GM19467 (cell line): ENCODE data around the gene N4BP2L1.
A peak's percentile ranks its signal among the peaks of the same experiment; 100 is the strongest.

Experiments used
- ATAC-seq: cut with Tn5 transposase; IDR thresholded peaks from one replicate; pipeline ENCODE4 v1.9.1; 2021; ENCODE audit warnings: mild to moderate bottlenecking, moderate library complexity; ENCODE audit not compliant: unreplicated experiment

Gene N4BP2L1

DNA sequence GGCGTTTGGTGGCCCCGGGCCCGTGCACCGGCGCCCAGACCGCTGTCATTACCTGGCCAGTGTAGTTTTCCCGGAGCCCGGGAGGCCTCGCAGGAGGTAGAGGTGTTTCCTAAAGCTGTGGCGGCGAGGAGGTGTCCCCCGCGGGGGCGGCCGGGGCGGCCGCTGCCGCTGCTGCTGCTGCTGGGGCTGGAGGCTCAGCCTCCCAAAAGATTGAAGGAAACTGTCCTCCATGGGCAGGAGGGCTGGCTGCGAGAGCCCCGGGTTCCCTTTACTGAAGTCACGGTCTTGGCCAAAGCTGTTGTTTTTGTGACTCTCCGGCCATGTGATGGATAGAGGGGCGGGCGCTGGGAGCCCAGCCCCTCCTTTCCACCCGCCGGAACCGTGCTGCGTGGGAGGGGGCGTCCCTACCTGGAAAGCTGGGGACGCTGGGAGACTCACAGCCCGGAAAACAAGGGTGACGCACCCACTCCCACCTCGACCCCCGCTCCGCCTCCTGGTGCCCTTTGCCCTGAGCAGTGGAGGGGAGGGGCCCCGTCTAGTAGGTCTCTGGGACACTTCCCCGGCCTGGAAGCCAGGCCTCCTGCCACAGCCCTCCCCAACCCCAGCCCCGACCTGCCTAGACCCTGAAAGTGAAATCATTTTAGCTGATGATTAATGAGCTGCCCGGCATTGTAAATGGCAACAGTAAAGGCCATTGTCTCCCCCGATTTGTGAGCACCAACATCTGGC lies at the start of gene N4BP2L1:
N4BP2L1 (minus strand) TSS at position 279 of the 729 bp plus-strand sequence; CDS start at position 231, 48 bp downstream.
- peak; percentile 61 for ATAC-seq

DNA sequence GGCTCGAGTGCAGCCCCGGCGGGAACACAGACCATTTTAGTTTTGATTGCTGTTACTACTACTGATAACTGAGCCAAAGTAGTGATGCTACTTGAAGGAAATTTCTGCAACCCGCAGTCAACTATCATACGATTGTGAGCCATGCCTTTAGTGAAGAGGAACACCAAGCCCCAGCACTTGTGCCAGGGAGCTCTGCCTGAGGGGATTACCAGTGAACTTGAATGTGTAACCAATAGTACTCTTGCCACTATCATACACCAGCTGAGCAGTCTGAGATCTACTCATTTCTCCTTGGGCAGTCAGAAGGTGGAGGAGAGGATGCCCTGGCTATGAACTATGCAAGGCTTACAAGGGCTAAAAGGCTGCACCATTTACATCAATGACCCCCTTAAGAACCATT lies 49.0 kb upstream of the N4BP2L1 start:
- ATAC-seq, result no peak

DNA sequence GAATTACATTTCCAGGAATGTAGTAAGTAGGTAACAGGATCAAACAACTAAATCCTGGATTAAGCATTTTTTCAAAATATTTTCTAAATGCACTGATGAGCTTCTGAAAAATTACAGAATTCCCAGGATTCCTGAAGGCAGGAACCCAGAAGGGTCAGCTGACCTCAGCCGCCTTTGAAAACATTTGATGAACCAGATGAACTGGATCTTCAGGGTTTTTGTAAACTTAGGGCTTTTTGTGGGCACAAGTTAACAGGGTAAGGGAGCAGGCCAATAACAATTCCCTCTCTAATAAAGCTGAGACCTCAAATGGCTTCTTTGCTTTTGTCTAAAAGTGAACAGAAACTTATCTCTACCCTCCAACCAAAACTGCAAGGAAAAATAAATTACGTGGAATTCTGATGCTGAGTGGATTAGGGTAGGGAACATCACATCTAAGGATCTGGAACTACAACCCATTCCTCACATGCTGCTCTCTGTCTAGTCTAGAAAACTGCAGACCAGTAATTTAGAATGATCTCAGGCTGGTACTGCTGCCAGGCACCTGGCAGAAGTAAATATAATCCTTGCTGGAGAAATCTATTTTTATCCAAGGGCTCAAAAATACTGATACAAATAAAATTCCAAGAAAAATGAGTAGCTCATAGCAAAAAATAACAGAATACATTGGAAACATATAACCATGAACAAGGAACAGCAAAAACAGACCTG lies 48.2 kb upstream of the N4BP2L1 start:
- no peak for ATAC-seq

DNA sequence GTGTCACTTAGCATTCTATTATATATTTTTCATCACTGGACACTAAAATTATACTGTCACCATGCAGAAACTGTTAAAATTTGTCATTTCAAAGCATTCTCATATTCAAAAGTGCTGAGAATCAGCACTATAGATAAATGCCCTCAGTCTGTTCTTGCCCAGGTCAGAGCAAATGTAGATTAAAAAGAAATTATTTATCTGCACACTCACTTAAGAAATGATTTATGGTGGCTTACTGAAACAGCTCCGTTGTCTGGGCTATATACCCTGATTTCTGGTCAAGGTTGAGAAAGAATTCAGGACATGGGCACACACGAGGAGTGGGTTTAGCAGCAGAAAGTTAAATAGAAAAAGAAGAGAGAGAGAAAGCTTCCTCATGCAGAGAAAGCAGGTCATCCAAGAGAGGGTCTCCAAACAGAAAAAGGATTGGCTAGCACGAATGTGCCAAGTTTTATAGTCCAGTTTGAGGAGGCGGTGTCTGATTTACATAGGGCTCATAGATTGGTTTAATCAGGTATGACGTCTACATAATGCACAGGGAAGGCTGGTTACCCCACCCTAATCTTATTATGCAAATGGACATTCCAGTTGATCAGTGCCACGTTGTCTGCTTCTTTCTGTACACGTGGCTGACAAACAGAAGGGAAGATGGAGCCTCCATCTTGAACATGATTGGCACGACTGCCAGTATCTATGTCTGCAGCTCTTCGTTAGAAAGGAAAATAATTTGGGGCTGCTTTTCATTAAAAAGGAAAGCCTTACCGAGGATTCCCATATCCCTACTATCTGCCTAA lies 47.3 kb upstream of the N4BP2L1 start:
- ATAC-seq, result no peak

DNA sequence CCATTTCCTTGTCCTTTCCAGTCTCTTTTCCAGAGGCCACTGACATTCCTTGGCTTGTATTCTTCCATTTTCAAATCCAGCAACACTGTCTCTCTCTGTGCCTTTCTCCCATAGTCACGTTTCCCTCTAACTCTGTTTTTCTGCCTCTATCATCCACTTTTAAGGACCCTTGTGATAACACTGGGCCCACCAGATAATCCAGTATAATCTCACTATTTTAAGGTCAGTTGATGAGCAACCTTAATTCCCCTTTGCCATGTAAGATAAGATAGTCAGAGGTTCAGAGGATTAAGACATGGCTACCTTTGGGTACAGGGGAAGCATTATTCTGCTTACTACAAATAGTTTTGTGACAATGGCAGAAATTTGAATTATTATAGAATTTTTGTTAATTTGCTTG lies 45.7 kb upstream of the N4BP2L1 start:
- ATAC-seq, result no peak

DNA sequence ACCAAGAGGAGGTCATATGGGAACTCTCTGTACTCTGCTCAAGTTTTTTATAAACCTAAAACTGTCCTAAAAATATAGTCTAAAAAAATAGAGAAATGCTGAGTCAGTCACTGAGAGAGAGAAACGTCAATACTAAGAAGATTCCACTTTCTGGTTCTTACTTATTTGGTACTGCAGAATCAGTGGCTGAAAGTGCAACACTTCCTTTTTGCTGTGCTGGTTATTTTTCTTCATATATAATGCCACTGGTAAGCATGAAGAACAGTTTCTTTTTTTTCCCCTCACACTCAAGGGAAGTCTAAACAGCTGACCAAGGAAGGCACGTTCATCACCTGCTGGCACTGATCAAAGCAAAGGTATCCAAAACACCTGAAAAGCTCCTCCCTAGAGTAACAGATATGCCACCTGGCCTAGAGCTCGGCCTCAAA lies 44.3 kb upstream of the N4BP2L1 start:
- ATAC-seq, result peak; percentile 52

DNA sequence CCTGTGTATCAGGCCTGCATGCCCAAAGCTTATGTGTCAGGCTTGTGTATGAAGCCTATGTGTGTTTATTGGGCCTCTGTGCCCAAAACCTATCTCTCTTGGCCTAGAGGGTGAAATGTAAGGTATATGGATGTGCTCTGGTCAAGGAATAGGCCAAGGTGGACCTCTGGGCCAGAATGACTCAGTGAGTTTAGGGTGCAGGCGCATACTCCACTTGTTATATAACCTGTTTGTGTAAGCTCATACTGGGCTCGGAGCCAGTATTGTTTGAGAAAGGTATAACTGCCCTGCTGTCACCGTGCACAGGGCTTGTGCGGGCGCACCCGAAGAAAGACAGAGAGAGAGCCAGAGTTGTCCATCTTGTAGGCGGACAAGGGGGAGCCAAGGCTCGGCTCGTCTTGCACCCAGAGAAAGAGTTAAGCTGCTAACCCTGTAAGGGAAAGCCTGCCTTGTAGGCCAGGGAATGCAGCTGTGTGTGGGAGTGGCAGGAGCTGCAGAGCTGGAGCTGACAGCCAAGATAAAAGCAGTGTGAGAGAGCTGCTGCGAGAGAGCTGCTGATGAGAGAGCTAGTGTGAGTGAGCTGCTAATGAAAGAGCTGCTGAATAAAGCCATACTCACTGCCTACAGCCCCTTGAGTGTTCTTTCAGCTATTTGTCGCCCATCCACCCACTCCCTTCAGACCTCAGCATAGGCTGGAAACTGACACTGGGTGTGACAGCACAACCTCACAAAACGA lies 43.4 kb upstream of the N4BP2L1 start:
- ATAC-seq, result no peak

DNA sequence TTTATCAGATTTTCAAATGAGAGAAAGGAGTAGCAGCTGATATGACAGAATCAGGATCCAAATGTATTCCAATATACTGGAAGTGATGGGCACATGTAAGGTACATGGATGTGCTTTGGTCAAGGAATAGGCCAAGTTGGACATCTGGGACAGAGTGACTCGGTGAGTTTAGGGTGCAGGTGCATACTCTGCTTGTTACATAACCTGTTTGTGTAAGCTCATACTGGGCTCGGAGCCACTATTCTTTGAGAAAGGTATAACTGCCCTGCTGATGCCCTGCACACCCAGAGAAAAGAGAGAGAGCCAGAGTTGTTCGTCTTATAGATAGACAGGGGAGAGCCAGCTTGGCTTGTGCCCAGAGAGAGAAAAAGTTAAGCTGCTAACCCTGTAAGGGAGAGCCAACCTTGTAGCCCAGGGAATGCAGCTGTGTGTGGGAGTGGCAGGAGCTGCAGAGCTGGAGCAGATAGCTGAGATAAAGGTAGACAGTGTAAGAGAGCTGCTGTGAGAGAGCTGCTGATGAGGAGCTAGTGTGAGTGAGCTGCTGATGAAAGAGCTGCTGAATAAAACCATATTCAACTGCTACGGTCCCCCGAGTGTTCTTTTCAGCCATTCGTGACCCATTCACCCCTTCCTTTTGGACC lies 40.7 kb upstream of the N4BP2L1 start:
- ATAC-seq, result no peak

DNA sequence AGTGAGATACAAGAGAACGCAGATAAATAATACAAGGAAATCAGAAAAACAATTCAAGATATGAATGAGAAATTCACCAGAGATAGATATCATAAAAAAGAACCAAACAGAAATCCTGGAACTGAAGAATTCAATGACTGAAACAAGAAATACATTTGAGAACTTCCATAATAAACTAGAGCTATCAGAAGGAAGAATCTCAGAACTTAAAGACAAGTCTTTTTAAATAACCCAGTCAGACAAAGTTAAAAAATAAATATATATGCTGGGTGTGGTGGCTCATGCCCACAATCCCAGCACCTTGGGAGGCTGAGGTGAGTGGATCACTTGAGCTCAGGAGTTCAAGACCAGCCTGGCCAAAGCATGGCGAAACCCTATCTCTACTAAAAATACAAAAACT lies 28.7 kb upstream of the N4BP2L1 start:
- ATAC-seq, result no peak

DNA sequence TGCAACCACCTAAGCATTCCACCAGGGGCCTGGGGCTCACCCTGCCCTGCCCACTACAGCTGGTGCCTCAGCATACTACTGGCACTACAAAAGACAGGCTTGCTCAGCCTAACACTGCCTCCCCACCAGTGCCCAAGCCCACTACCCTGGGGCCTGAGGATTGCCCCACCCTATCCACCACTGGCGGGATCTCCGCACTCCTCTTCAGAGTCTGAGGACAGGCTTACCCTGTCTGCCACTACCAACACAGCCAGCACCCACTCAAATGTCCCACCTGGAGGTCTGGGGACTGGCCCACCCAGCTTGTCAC lies 27.6 kb upstream of the N4BP2L1 start:
- ATAC-seq, result no peak

DNA sequence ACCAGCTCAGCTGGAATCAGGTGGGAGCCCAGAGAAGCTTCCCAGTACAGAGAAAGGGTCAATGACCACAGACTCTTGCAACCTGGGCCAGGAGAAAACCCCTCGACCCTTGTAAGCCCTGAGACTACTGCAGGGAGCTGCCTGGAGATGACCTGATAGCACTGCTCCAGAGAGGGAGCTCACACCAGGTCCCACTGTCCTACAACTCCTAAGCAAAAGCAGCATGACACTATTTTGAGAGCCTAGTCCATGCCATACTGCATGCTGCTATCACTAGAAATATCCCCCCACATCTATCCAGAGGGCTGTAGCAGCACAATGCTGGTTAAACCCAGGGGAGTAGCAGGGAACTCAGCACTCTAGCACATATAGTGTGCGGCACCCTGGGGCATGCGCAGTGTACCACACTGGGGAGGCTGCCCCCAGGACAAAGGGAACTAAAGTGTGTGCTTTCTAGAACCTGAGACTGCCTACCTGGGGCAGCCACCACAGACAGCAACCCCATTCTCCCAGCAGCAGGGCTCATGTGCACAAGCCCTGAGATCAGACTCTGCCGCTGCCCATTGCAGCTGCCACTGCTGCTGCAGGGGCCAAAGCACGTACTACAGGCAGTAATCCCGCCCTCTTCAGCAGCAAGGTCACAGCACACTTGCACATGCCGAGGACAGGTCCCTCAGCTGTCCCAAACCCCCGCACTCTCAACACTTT lies 27.1 kb upstream of the N4BP2L1 start:
- ATAC-seq, result no peak

DNA sequence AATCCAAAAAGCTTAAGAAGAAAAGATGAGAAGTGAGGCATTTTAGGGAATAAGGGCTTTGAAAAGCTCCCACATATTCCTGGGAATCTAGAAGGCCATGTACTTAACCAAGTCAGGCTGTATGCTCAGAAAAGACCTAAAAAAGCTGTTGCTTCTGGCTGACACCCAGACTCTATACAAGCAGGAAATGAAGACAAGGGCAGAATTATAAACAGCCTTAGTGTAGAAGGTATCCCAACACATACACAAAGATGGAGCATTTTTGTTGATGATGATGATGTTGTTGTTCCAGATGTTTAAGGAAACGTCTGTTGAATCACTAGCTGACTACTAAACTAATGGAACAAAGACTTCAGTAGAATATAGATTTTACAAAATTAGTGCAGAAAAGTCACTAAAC lies 26.1 kb upstream of the N4BP2L1 start:
- no peak for ATAC-seq

DNA sequence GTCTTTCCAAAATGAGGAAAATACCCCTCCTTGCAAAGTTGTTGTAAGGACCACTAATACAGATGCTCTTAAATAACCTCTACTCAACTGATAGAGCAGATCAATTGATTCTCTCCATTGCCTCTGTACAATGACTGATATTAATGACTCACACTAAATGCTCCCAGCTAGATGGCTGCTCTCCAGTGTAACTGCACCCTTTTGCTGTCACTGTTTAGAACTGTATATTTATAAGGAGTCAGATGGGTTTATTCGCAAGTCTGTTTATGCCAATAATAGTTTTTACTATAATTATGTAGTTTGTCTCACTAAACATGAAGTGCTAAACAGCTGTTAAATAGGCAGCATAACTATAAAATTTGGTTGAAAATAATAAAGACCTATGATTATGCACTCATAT lies 21.0 kb upstream of the N4BP2L1 start:
- no peak for ATAC-seq

DNA sequence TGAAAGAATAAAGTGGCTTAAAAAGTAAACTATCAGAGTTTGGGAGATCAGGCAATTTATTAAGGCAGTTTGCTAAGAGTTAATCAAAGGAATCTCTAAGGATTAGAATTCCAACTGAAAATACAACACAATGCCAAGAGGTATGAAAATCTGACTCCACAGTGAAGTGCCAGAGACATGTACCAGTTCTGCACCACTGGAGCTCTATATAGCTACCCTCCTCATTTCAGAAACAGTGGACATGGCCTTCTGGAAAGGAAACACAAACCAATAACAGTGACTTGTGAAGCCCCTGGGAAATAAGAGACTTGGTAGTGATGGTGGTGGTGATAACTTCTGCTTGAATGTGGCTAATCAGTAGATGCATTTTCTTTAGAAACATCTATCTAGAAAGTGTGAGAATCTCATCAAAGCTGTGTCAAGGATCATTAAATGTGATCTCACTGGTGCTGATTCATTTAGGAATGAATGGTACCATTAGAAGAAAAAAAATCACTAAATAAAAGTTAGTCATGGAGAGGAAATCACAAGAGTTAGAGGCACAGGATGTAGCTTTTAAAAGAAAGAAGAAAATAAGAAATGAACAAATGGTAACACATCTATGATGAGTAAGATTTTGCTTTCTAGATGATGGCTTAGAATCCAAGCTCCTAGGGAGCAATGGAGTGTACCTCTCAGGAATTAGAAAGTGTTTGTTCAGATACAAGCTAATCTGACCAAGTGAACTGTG lies 20.1 kb upstream of the N4BP2L1 start:
- no peak for ATAC-seq

DNA sequence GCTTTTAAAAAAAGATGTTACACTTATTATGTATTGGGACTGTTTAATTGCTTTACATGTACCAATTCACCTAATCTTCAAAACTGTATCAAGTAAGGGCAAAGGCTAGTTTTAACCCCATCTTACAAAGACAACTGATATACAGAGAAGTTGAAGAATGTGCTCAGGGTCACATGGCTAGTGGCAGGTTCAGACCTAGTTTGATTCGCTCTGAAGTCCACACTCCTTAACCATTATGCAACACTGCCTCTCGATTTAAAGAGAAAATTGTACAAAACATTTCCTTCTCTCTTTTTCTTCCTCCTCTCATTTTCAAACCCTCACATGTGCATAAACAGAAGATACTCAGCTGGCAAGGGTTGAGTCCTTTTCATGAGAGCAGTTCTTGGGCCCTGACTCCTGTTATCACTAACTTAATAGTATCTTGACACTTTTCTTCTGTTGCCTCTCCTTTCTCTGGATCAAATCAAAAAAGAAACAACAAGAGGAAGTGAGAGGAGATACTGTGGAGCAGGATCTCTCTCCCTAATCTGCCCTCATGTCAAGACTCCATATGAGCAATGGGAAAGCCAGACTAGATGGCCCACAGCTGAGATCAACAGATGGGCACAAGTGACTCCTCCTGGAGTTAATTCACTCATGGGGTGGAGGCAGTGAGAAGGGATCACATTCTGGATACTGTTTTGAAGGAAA lies 19.0 kb upstream of the N4BP2L1 start:
- no peak for ATAC-seq

DNA sequence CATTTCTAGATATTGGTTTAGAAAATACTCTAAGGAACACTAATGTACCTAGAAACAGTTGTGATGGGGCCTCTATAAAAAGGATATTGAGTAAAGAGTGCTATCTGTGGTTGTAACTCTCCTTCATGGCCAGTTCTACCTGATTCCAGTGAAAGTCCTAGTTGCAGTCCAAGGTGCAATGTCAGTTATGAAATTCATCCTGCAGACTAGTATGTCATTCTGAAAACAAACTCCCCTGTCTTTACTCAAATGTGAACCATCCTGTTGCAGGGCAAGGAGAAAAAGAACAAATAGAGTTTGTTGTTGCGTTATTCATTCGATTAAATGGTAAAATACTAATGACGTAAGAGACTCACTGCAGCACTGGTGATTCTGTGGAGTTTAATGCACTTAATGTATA lies 18.3 kb upstream of the N4BP2L1 start:
- no peak for ATAC-seq

DNA sequence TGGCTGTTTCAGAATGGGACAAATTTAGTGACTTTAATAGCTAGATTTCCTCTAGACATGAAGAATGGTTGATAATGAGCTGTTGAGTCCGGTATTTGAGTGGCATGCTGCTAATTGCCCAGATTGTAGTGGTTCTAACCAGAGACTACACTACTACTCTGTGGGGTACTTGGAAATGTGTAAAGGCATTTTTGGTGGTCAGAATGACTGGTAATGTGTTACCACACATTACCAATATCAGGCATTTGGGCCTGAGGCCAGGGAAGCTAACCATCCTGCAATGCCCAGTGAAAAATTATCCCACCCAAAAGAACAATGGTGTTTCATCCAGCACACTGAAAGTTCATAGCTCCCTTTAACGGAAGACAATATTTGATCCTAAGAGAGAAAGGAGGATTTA lies 17.5 kb upstream of the N4BP2L1 start:
- ATAC-seq, result no peak

DNA sequence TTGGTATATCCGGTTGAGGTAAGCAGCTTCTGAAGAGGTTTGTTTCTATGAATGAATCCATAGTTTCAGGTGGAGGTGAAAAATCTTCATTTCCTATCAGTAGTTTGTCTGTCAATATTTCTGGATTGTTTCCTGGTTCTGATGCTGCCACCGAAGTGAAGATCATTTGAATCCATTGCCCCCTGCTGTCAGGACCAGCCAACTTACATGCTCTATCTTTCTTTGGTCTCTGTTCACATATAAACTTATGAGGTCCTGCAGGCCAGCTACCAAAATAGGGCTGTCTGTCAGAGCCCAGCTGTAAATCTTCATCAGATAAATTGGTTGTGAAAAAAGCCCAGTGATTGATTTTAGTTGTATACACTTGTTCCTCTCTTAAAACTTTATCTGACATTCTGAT lies 15.2 kb upstream of the N4BP2L1 start:
- peak; percentile 68 for ATAC-seq

DNA sequence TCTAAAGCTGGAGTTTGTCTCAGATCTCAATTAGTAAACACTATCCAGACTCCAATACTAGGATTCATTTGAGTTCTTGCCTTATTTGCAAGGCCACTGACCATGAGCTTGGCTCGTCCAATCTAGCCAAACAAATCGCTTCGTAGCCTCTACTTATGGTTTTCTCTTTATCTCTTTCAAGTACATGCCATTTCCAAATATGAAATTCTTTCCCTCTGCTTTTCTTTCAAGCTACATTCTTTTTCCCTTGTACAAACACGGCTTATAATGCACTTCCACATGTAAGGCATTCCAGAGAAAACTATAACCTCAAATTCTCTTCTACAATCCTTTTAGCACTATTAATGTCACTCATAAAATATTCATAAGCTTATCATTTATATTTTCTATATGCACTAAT lies 10.9 kb upstream of the N4BP2L1 start:
- ATAC-seq, result no peak
